A549 (cell line): ENCODE data around the gene ASMTL. TPM values are rescaled to one million over a fixed set of nuclear protein-coding genes. Genes with fewer than 3 reads are reported as not detected.
A peak's percentile ranks its signal among the peaks of the same experiment; 100 is the strongest.

Experiments
- ATAC-seq, 2 experiments: fragments of 200-7000 bp in 1 of 2; fragments of >200 bp in 1 of 2; cut with Nextera tagmentation in 1 of 2; cut with Tn5 transposase in 1 of 2; 3 replicates each; pipeline versions ENCODE4 v1.8.0 to v1.9.1; 2018 to 2020; ENCODE audit warnings: mild to moderate bottlenecking in 1 of 2, moderate library complexity in 1 of 2
- CTCF ChIA-PET: fragments of 300-600 bp; sonication (Branson Sonifier 250); formaldehyde crosslinking; extraction: SDS; loops from one replicate; lab custom pipeline; 2021; ENCODE audit warnings: antibody characterized with exemption, inconsistent platforms; lab: Yijun Ruan, JAX
- POLR2A ChIA-PET: fragments of 350-600 bp; formaldehyde crosslinking; extraction: SDS; loops from one replicate; lab custom pipeline; 2021; ENCODE audit warnings: antibody characterized with exemption, inconsistent platforms; lab: Yijun Ruan, JAX
- DNase-seq, 2 experiments: peaks; one replicate each; pipeline versions ENCODE4 v3.0.0 to v3.0.0-alpha.2; 2011 to 2016; ENCODE audit warnings: low read depth in 1 of 2, low spot score in 1 of 2
- FAIRE-seq: peaks from 2 replicates; lab custom pipeline; 2011; peaks lifted over from hg19 to GRCh38; lab: Jason Lieb, UNC
- H3K27ac ChIP-seq, 2 experiments: fragments of >200 bp; sonication (Bioruptor Twin); formaldehyde crosslinking; 3 replicates each; pipeline ENCODE4 v1.5.1; 2016 to 2017
- H3K4me1 ChIP-seq: fragments of >200 bp; sonication (Bioruptor Twin); formaldehyde crosslinking; 3 replicates; pipeline ENCODE4 v1.6.1; 2016
- H3K4me2 ChIP-seq: fragments of >200 bp; sonication (Bioruptor Twin); formaldehyde crosslinking; 3 replicates; pipeline ENCODE4 v1.6.1; 2016
- H3K4me3 ChIP-seq: fragments of >200 bp; sonication (Bioruptor Twin); formaldehyde crosslinking; 3 replicates; pipeline ENCODE4 v1.5.1; 2016
- H3K9me3 ChIP-seq: fragments of >200 bp; sonication (Bioruptor Twin); formaldehyde crosslinking; 3 replicates; pipeline ENCODE4 v1.6.1; 2016
- BCL3 ChIP-seq: fragments of >200 bp; sonication (Bioruptor Twin); formaldehyde crosslinking; IDR thresholded peaks from 3 replicates; pipeline ENCODE4 v1.6.1; 2016
- CBX8 ChIP-seq: fragments of 200-600 bp; sonication (generic); IDR thresholded peaks from 2 replicates; pipeline ENCODE4 v1.6.1; 2016
- CHD2 ChIP-seq: fragments of 150-350 bp; IDR thresholded peaks from 2 replicates; pipeline ENCODE4 v1.6.1; 2014; ENCODE audit warnings: low read length; ENCODE audit not compliant: partially characterized antibody
- CHD4 ChIP-seq: fragments of 200-600 bp; sonication (generic); IDR thresholded peaks from 2 replicates; pipeline ENCODE4 v1.6.1; 2016; ENCODE audit warnings: antibody characterized with exemption, mild to moderate bottlenecking, borderline replicate concordance
- EP300 ChIP-seq, 2 experiments: fragments of >200 bp; sonication (Bioruptor Twin); formaldehyde crosslinking; IDR thresholded peaks; 2 replicates in 1 of 2; 3 replicates in 1 of 2; pipeline ENCODE4 v1.6.1; 2016 to 2017
- ESRRA ChIP-seq: fragments of 150-350 bp; IDR thresholded peaks from 2 replicates; pipeline ENCODE4 v1.6.1; 2014; ENCODE audit warnings: mild to moderate bottlenecking, low read length, borderline replicate concordance
- FOSB ChIP-seq: fragments of 250-450 bp; sonication (Bioruptor Pico); IDR thresholded peaks from 2 replicates; pipeline ENCODE4 v1.5.0; 2020; ENCODE audit warnings: mild to moderate bottlenecking, moderate library complexity
- FOSL2 ChIP-seq, 2 experiments: fragments of 450-650 bp in 1 of 2; fragments of >200 bp in 1 of 2; sonication (Bioruptor Twin) in 1 of 2; formaldehyde crosslinking; IDR thresholded peaks; 2 replicates each; pipeline versions ENCODE4 v1.5.0 to v1.6.1; 2016 to 2020; ENCODE audit warnings: mild to moderate bottlenecking in 1 of 2, moderate library complexity in 1 of 2
- GATA3 ChIP-seq: IDR thresholded peaks from 2 replicates; pipeline ENCODE4 v1.6.1; 2012; ENCODE audit warnings: borderline replicate concordance
- HEYL ChIP-seq: fragments of 250-450 bp; sonication (Bioruptor Pico); IDR thresholded peaks from 2 replicates; pipeline ENCODE4 v1.8.0; 2021; ENCODE audit warnings: mild to moderate bottlenecking, moderate library complexity
- HOXB13 ChIP-seq: fragments of 250-450 bp; sonication (Bioruptor Pico); IDR thresholded peaks from 2 replicates; pipeline ENCODE4 v1.5.0; 2020; ENCODE audit warnings: low read depth, mild to moderate bottlenecking, moderate library complexity
- HOXB5 ChIP-seq: fragments of 250-450 bp; sonication (Bioruptor Pico); IDR thresholded peaks from 2 replicates; pipeline ENCODE4 v1.5.0; 2020; ENCODE audit warnings: mild to moderate bottlenecking, moderate library complexity
- JUN ChIP-seq, 2 experiments: fragments of >200 bp; sonication (Bioruptor Twin); formaldehyde crosslinking; IDR thresholded peaks; 2 replicates in 1 of 2; 3 replicates in 1 of 2; pipeline ENCODE4 v1.6.1; 2016 to 2017
- NPAS2 ChIP-seq: fragments of 250-450 bp; sonication (Bioruptor Pico); IDR thresholded peaks from 2 replicates; pipeline ENCODE4 v1.8.0; 2022; ENCODE audit warnings: mild to moderate bottlenecking, moderate library complexity, borderline replicate concordance
- NR3C1 ChIP-seq: fragments of >200 bp; sonication (Bioruptor Twin); formaldehyde crosslinking; IDR thresholded peaks from 3 replicates; pipeline ENCODE4 v1.6.1; 2017
- POLR2A ChIP-seq: IDR thresholded peaks from 2 replicates; pipeline ENCODE4 v1.6.1; 2012; ENCODE audit warnings: mild to moderate bottlenecking, low read length
- POLR2AphosphoS2 ChIP-seq: conservative IDR thresholded peaks from 2 replicates; pipeline ENCODE4 v1.6.1; 2012; ENCODE audit warnings: low read length, improper control_type of control experiment, inconsistent platforms
- RCOR1 ChIP-seq: fragments of 150-350 bp; IDR thresholded peaks from 2 replicates; pipeline ENCODE4 v1.6.1; 2014; ENCODE audit warnings: antibody characterized with exemption, low read length, low read depth
- RFX5 ChIP-seq: fragments of 450-650 bp; IDR thresholded peaks from 2 replicates; pipeline ENCODE4 v1.7.1; 2014; ENCODE audit warnings: antibody characterized with exemption, mild to moderate bottlenecking, moderate library complexity
- RNF2 ChIP-seq: fragments of 200-600 bp; sonication (generic); IDR thresholded peaks from 2 replicates; pipeline ENCODE4 v1.6.1; 2016; ENCODE audit warnings: low read depth, mild to moderate bottlenecking, antibody characterized with exemption, moderate library complexity, borderline replicate concordance
- TP53 ChIP-seq: fragments of 250-450 bp; sonication (Bioruptor Pico); IDR thresholded peaks from 2 replicates; pipeline ENCODE4 v1.5.0; 2021; ENCODE audit warnings: mild to moderate bottlenecking, moderate library complexity
- ZC3H11A ChIP-seq: fragments of 450-650 bp; IDR thresholded peaks from 2 replicates; pipeline ENCODE4 v1.6.1; 2014; ENCODE audit warnings: antibody characterized with exemption, mild to moderate bottlenecking
- ZSCAN20 ChIP-seq: fragments of 250-450 bp; sonication (Bioruptor Pico); IDR thresholded peaks from 2 replicates; pipeline ENCODE4 v1.8.0; 2022; ENCODE audit warnings: mild to moderate bottlenecking, moderate library complexity
- WGBS: methylation state at CpG from one replicate; pipeline ENCODE4 v1.1.6; 2017; ENCODE audit errors: missing lambda C conversion rate; 5-methylcytosine and 5-hydroxymethylcytosine counted together
- polyA plus RNA-seq, 4 experiments: library from polyadenylated mRNA; depleted of rRNA in 3 of 4; stranded (reverse); fragments of >200 nt; fragmentation: RNase III in 1 of 4; extraction: RNeasy Plus Mini Kit Qiagen cat#74134 plus additional on column Dnase treatment in 1 of 4; gene quantifications; 2 replicates in 3 of 4; 3 replicates in 1 of 4; pipeline ENCODE4 v1.2.3, GENCODE V29; 2011 to 2017
- TF ChIP-seq, protein P1 (sequence below): IDR thresholded peaks from 2 replicates; pipeline ENCODE4 v1.6.1; 2012
- TF ChIP-seq, protein P2 (sequence below): fragments of >200 bp; sonication (Bioruptor Twin); formaldehyde crosslinking; IDR thresholded peaks from 3 replicates; pipeline ENCODE4 v1.5.1; 2016

ASMTL gene
- polyA plus RNA-seq, 2 of the 4 experiments (the other 2 are of a cell fraction), result 12.3 to 15.4 TPM

DNA sequence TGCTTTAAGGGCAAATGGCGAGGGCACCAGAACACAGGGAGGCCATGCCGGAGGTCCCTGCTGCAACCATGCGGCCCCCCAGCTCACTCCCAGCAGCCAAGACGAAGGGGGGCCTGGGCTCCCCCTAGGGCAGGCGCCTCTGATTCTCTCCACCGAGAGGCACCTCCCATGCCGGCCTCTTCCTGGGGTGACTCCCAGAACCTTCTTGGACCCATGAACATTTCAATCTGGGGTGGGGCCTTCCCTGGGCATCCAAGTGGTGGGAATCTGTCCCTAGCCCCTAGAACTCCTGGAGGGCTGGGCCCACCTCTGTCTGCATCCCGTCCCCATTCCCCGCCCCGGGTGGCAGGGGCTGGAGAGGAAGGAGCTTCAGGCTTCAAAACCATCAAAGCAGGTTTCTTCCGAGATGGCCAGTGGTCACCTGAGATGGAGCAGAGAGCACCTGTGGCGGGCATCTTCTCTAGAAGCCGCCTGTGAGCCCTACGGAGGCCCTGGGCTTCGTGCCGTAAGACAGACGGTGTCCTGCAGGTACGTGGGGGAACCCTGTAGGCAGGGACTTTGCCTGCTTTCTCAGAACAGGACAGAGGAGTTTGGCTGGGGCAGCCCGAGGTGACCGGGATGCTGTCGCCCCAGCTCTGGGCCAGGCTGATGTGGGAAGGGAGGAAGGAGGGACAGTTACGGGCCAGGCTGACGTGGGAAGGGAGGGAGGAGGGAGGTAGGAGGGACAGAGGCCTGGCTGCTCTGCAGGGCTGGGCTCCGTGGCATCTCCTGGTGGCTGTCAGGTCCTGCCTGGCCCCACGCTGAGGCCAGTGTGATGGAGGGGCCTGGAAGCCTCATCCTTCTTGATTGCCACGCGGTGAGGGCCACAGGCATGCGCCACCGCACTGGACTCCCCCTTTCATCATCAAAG lies 54.0 kb downstream of the ASMTL start:
- ChIA-PET POLR2A (no interaction called here), CTCF (no interaction called here)
- H3K27ac ChIP-seq, result no peak overlapping the region
- no peak for DNase-seq
- ATAC-seq, result peak; percentile 25 to 28; a peak in 4 of 6 replicates
- no peaks in the 10 kb centered on the region for H3K9me3 ChIP-seq
- TF ChIP-seq, protein P1, sequence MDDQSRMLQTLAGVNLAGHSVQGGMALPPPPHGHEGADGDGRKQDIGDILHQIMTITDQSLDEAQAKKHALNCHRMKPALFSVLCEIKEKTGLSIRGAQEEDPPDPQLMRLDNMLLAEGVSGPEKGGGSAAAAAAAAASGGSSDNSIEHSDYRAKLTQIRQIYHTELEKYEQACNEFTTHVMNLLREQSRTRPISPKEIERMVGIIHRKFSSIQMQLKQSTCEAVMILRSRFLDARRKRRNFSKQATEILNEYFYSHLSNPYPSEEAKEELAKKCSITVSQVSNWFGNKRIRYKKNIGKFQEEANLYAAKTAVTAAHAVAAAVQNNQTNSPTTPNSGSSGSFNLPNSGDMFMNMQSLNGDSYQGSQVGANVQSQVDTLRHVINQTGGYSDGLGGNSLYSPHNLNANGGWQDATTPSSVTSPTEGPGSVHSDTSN, result no peak
- TF ChIP-seq POLR2A (no peak), ZSCAN20 (CRISPR knock-in tag) (no peak), FOSB (CRISPR knock-in tag) (no peak), RCOR1 (no peak), HOXB5 (CRISPR knock-in tag) (no peak), HEYL (CRISPR knock-in tag) (no peak), FOSL2 (IDR thresholded peaks at IDR 0.05) (no peak), FOSL2 (CRISPR knock-in tag; IDR thresholded peaks at IDR 0.05) (no peak), GATA3 (no peak), ZC3H11A (no peak)
- 92% methylated on average over 25 of the region's 29 CpGs for WGBS
- FAIRE-seq, result no peak
- peaks cover 15% of the 10 kb centered on the region; the same call in 2 of the 3 replicates for H3K4me1 ChIP-seq
- no peak overlapping the region for H3K4me2 ChIP-seq
- no peak overlapping the region for H3K4me3 ChIP-seq

DNA sequence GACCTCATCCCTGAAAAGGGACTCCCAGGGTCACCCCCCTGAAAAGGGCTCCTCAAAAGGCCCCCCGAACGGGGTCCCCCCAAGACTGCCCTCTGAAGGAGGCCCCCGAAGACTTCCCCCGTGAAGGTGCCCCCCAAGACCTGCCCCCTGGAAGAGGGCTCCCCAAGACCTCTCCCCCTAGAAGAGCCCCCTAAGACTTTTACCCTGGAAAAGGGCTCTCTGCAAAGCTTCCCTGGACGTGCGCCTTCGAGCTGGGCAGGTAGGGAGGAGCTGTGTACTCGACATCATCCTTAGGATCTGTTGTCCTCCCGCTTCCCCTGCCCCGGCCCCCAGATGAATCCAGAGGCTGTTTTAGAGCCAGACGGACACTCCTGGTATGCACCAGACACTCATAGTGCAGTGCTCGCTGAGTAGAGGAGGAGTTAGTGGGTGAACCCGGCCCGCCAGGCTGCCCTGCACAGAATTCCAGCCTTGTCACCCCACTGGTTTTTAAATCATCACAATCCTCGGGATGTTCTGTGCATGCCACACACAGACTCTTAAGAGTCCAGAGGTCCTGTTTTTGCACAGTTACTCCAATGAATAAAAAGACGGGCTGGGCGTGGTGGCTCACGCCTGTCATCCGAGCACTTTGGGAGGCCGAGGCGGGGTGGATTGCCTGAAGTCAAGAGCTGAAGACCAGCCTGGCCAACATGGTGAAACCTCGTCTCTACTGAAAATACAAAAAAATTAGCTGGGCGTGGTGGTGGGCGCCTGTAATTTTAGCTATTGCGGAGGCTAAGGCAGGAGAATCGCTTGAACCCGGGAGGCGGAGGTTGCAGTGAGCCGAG lies 55.1 kb downstream of the ASMTL start:
- Histone ChIP-seq H3K9me3 (no peaks in the 10 kb centered on the region), H3K4me2 (no peak overlapping the region), H3K27ac (no peak overlapping the region), H3K4me3 (no peak overlapping the region), H3K4me1 (peaks cover 18% of the 10 kb centered on the region; the same call in 2 of the 3 replicates)
- POLR2A ChIA-PET, result no interaction called here
- FAIRE-seq (no peak), DNase-seq (no peak), ATAC-seq (no peak)
- no peak for TF ChIP-seq NR3C1
- TF ChIP-seq CBX8, result no peak
- TF ChIP-seq RFX5, result no peak
- no peak for TF ChIP-seq RCOR1
- no peak for TF ChIP-seq TP53 (CRISPR knock-in tag)
- TF ChIP-seq BCL3, result no peak
- TF ChIP-seq JUN (IDR thresholded peaks at IDR 0.05), result no peak
- no peak for TF ChIP-seq CHD2
- TF ChIP-seq RNF2, result no peak
- TF ChIP-seq HOXB13 (CRISPR knock-in tag), result no peak
- TF ChIP-seq ZC3H11A, result no peak
- TF ChIP-seq ESRRA, result no peak
- TF ChIP-seq EP300 (IDR thresholded peaks at IDR 0.05), result no peak
- no peak for TF ChIP-seq HOXB5 (CRISPR knock-in tag)
- TF ChIP-seq NPAS2, result no peak
- TF ChIP-seq, protein P2, sequence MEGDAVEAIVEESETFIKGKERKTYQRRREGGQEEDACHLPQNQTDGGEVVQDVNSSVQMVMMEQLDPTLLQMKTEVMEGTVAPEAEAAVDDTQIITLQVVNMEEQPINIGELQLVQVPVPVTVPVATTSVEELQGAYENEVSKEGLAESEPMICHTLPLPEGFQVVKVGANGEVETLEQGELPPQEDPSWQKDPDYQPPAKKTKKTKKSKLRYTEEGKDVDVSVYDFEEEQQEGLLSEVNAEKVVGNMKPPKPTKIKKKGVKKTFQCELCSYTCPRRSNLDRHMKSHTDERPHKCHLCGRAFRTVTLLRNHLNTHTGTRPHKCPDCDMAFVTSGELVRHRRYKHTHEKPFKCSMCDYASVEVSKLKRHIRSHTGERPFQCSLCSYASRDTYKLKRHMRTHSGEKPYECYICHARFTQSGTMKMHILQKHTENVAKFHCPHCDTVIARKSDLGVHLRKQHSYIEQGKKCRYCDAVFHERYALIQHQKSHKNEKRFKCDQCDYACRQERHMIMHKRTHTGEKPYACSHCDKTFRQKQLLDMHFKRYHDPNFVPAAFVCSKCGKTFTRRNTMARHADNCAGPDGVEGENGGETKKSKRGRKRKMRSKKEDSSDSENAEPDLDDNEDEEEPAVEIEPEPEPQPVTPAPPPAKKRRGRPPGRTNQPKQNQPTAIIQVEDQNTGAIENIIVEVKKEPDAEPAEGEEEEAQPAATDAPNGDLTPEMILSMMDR, result no peak
- TF ChIP-seq CHD4, result no peak
- TF ChIP-seq POLR2AphosphoS2, result no peak
- no peak for TF ChIP-seq FOSL2 (IDR thresholded peaks at IDR 0.05)
- TF ChIP-seq FOSL2 (CRISPR knock-in tag; IDR thresholded peaks at IDR 0.05), result no peak
- WGBS, result 93% methylated on average over 28 of the region's 29 CpGs
- CTCF ChIA-PET, result no interaction called here
